ENCODE results near the gene FHOD3.

The FHOD3 gene

GRCh38 chr18:36375118-36375517 is 77.6 kb downstream of the FHOD3 start:
- H3K36me3 ChIP-seq (ENCODE audit: insufficient read depth, low read length) = no peaks in the 10 kb centered on the region
- H3K4me3 ChIP-seq (ENCODE audit: low read depth in 1 of 2, low read length in 2 of 2) = no peak overlapping the region
- no peaks in the 10 kb centered on the region for H3K4me1 ChIP-seq (ENCODE audit: insufficient read depth, low read length)
- H3K27ac ChIP-seq (ENCODE audit: low read depth, low read length) = no peak overlapping the region
- no peaks in the 10 kb centered on the region for H3K9me3 ChIP-seq (ENCODE audit: low read length)
- no peak overlapping the region for H3K9ac ChIP-seq (ENCODE audit: low read length)
- no peaks in the 10 kb centered on the region for H3K27me3 ChIP-seq (ENCODE audit: control insufficient read depth in 1 of 2, insufficient read depth in 2 of 2, low read length in 2 of 2)

GRCh38 chr18:36376361-36376760 is 78.8 kb downstream of the FHOD3 start:
- Histone ChIP-seq H3K27ac (ENCODE audit: low read depth, low read length) (no peak overlapping the region), H3K9me3 (ENCODE audit: low read length) (no peaks in the 10 kb centered on the region), H3K4me1 (ENCODE audit: insufficient read depth, low read length) (no peaks in the 10 kb centered on the region), H3K36me3 (ENCODE audit: insufficient read depth, low read length) (no peaks in the 10 kb centered on the region), H3K4me3 (ENCODE audit: low read depth in 1 of 2, low read length in 2 of 2) (no peak overlapping the region), H3K27me3 (ENCODE audit: control insufficient read depth in 1 of 2, insufficient read depth in 2 of 2, low read length in 2 of 2) (no peaks in the 10 kb centered on the region), H3K9ac (ENCODE audit: low read length) (no peak overlapping the region)

GRCh38 chr18:36377626-36378025 is 80.1 kb downstream of the FHOD3 start:
- Histone ChIP-seq H3K4me3 (ENCODE audit: low read depth in 1 of 2, low read length in 2 of 2) (no peak overlapping the region), H3K27ac (ENCODE audit: low read depth, low read length) (no peak overlapping the region), H3K27me3 (ENCODE audit: control insufficient read depth in 1 of 2, insufficient read depth in 2 of 2, low read length in 2 of 2) (no peaks in the 10 kb centered on the region), H3K4me1 (ENCODE audit: insufficient read depth, low read length) (no peaks in the 10 kb centered on the region), H3K9me3 (ENCODE audit: low read length) (no peaks in the 10 kb centered on the region), H3K9ac (ENCODE audit: low read length) (no peak overlapping the region), H3K36me3 (ENCODE audit: insufficient read depth, low read length) (no peaks in the 10 kb centered on the region)

GRCh38 chr18:36378205-36378604 is 80.7 kb downstream of the FHOD3 start:
- H3K4me1 ChIP-seq (ENCODE audit: insufficient read depth, low read length) = no peaks in the 10 kb centered on the region
- H3K9ac ChIP-seq (ENCODE audit: low read length) = no peak overlapping the region
- no peaks in the 10 kb centered on the region for H3K36me3 ChIP-seq (ENCODE audit: insufficient read depth, low read length)
- no peaks in the 10 kb centered on the region for H3K9me3 ChIP-seq (ENCODE audit: low read length)
- H3K4me3 ChIP-seq (ENCODE audit: low read depth in 1 of 2, low read length in 2 of 2) = no peak overlapping the region
- no peak overlapping the region for H3K27ac ChIP-seq (ENCODE audit: low read depth, low read length)
- no peaks in the 10 kb centered on the region for H3K27me3 ChIP-seq (ENCODE audit: control insufficient read depth in 1 of 2, insufficient read depth in 2 of 2, low read length in 2 of 2)

- no peaks in the 10 kb centered on the region for H3K4me1 ChIP-seq (ENCODE audit: insufficient read depth, low read length)
- no peaks in the 10 kb centered on the region for H3K9me3 ChIP-seq (ENCODE audit: low read length)
- H3K27me3 ChIP-seq (ENCODE audit: control insufficient read depth in 1 of 2, insufficient read depth in 2 of 2, low read length in 2 of 2) = no peaks in the 10 kb centered on the region
- H3K9ac ChIP-seq (ENCODE audit: low read length) = no peak overlapping the region
- H3K36me3 ChIP-seq (ENCODE audit: insufficient read depth, low read length) = no peaks in the 10 kb centered on the region
- H3K4me3 ChIP-seq (ENCODE audit: low read depth in 1 of 2, low read length in 2 of 2) = no peak overlapping the region
- no peak overlapping the region for H3K27ac ChIP-seq (ENCODE audit: low read depth, low read length)
Observed at GRCh38 chr18:36379435-36379984, 82.0 kb downstream of the FHOD3 start.

GRCh38 chr18:36380173-36380827 is 82.8 kb downstream of the FHOD3 start:
- H3K27me3 ChIP-seq (ENCODE audit: control insufficient read depth in 1 of 2, insufficient read depth in 2 of 2, low read length in 2 of 2) = no peaks in the 10 kb centered on the region
- no peak overlapping the region for H3K4me3 ChIP-seq (ENCODE audit: low read depth in 1 of 2, low read length in 2 of 2)
- no peak overlapping the region for H3K9ac ChIP-seq (ENCODE audit: low read length)
- H3K9me3 ChIP-seq (ENCODE audit: low read length) = no peaks in the 10 kb centered on the region
- no peaks in the 10 kb centered on the region for H3K36me3 ChIP-seq (ENCODE audit: insufficient read depth, low read length)
- no peaks in the 10 kb centered on the region for H3K4me1 ChIP-seq (ENCODE audit: insufficient read depth, low read length)
- H3K27ac ChIP-seq (ENCODE audit: low read depth, low read length) = no peak overlapping the region

- Histone ChIP-seq H3K9me3 (ENCODE audit: low read length) (no peaks in the 10 kb centered on the region), H3K9ac (ENCODE audit: low read length) (no peak overlapping the region), H3K27me3 (ENCODE audit: control insufficient read depth in 1 of 2, insufficient read depth in 2 of 2, low read length in 2 of 2) (no peaks in the 10 kb centered on the region), H3K4me1 (ENCODE audit: insufficient read depth, low read length) (no peaks in the 10 kb centered on the region), H3K36me3 (ENCODE audit: insufficient read depth, low read length) (no peaks in the 10 kb centered on the region), H3K4me3 (ENCODE audit: low read depth in 1 of 2, low read length in 2 of 2) (no peak overlapping the region), H3K27ac (ENCODE audit: low read depth, low read length) (no peak overlapping the region)
Observed at GRCh38 chr18:36381075-36381474, 83.6 kb downstream of the FHOD3 start.

GRCh38 chr18:36382854-36383253 is 85.3 kb downstream of the FHOD3 start:
- Histone ChIP-seq H3K4me1 (ENCODE audit: insufficient read depth, low read length) (no peaks in the 10 kb centered on the region), H3K27ac (ENCODE audit: low read depth, low read length) (no peak overlapping the region), H3K9me3 (ENCODE audit: low read length) (no peaks in the 10 kb centered on the region), H3K36me3 (ENCODE audit: insufficient read depth, low read length) (no peaks in the 10 kb centered on the region), H3K9ac (ENCODE audit: low read length) (no peak overlapping the region), H3K27me3 (ENCODE audit: control insufficient read depth in 1 of 2, insufficient read depth in 2 of 2, low read length in 2 of 2) (no peaks in the 10 kb centered on the region), H3K4me3 (ENCODE audit: low read depth in 1 of 2, low read length in 2 of 2) (no peak overlapping the region)

- Histone ChIP-seq H3K9me3 (ENCODE audit: low read length) (no peaks in the 10 kb centered on the region), H3K9ac (ENCODE audit: low read length) (no peak overlapping the region), H3K4me1 (ENCODE audit: insufficient read depth, low read length) (no peaks in the 10 kb centered on the region), H3K4me3 (ENCODE audit: low read depth in 1 of 2, low read length in 2 of 2) (no peak overlapping the region), H3K36me3 (ENCODE audit: insufficient read depth, low read length) (no peaks in the 10 kb centered on the region), H3K27ac (ENCODE audit: low read depth, low read length) (no peak overlapping the region), H3K27me3 (ENCODE audit: control insufficient read depth in 1 of 2, insufficient read depth in 2 of 2, low read length in 2 of 2) (no peaks in the 10 kb centered on the region)
Observed at GRCh38 chr18:36386150-36386920, 88.8 kb downstream of the FHOD3 start.

GRCh38 chr18:36387310-36387709 is 89.8 kb downstream of the FHOD3 start:
- no peak overlapping the region for H3K27ac ChIP-seq (ENCODE audit: low read depth, low read length)
- H3K9ac ChIP-seq (ENCODE audit: low read length) = no peak overlapping the region
- H3K9me3 ChIP-seq (ENCODE audit: low read length) = no peaks in the 10 kb centered on the region
- no peaks in the 10 kb centered on the region for H3K36me3 ChIP-seq (ENCODE audit: insufficient read depth, low read length)
- H3K27me3 ChIP-seq (ENCODE audit: control insufficient read depth in 1 of 2, insufficient read depth in 2 of 2, low read length in 2 of 2) = no peaks in the 10 kb centered on the region
- no peak overlapping the region for H3K4me3 ChIP-seq (ENCODE audit: low read depth in 1 of 2, low read length in 2 of 2)
- no peaks in the 10 kb centered on the region for H3K4me1 ChIP-seq (ENCODE audit: insufficient read depth, low read length)

GRCh38 chr18:36388310-36388709 is 90.8 kb downstream of the FHOD3 start:
- no peak overlapping the region for H3K9ac ChIP-seq (ENCODE audit: low read length)
- H3K27ac ChIP-seq (ENCODE audit: low read depth, low read length) = no peak overlapping the region
- H3K9me3 ChIP-seq (ENCODE audit: low read length) = no peaks in the 10 kb centered on the region
- no peaks in the 10 kb centered on the region for H3K36me3 ChIP-seq (ENCODE audit: insufficient read depth, low read length)
- H3K4me3 ChIP-seq (ENCODE audit: low read depth in 1 of 2, low read length in 2 of 2) = no peak overlapping the region
- no peaks in the 10 kb centered on the region for H3K27me3 ChIP-seq (ENCODE audit: control insufficient read depth in 1 of 2, insufficient read depth in 2 of 2, low read length in 2 of 2)
- H3K4me1 ChIP-seq (ENCODE audit: insufficient read depth, low read length) = no peaks in the 10 kb centered on the region

Measured in muscle layer of colon (tissue), 2 donors.